Pulmonary artery endothelial cell (primary cell): Measurements from ENCODE around the gene TUBGCP2. TPM values are rescaled to one million over a fixed set of nuclear protein-coding genes. Genes with fewer than 3 reads are reported as not detected.
A peak's percentile ranks its signal among the peaks of the same experiment; 100 is the strongest.

Experiments used
- DNase-seq: peaks from one replicate; pipeline ENCODE4 v3.0.0-alpha.2; 2011; ENCODE audit warnings: low read depth, low spot score
- total RNA-seq: library from RNA; depleted of rRNA; stranded (reverse); fragments of >200 nt; gene quantifications from 2 replicates; pipeline ENCODE4 v1.2.3, GENCODE V29; 2014

Gene TUBGCP2
- total RNA-seq, 1 donor from 2014 or later: 59.4 TPM

DNA sequence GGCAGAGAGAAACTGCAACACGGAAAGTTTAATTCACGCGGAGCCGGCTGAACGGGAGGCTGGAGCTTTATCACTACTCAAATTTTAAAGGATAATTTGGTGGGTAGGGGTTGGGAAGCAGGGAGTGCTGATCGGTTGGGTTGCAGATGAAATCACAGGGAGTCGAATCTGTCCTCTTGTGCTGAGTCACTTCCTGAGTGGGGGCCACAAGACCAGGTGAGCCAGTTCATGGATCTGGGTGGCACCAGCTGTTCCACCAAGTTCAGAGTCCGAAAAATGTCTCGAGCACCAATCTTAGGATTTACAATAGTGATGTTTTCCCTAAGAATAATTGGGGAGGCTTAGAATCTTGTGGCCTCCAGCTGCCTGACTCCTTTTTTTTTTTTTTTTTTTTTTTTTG lies 34.9 kb upstream of the TUBGCP2 start:
- no peak for DNase-seq

DNA sequence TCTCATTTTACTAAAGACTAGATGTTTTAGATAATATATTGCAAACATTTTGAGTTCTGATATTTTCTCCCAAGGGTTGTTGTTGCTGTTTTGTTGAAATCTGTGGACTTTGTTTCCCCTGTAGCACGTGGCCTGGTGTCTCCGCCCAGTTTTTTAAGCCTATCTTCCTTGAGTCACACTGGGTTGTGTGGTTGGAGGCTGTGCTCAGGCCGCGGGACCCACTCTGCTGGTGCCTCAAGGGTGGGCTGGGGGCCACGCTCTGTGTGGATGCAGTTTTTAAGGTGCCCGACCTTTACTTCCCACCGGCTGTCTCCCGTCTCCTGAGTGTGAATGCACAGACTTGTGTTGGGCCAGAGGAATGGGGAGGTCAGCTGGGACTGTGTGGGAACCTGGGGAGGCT lies 34.3 kb upstream of the TUBGCP2 start:
- DNase-seq: no peak

DNA sequence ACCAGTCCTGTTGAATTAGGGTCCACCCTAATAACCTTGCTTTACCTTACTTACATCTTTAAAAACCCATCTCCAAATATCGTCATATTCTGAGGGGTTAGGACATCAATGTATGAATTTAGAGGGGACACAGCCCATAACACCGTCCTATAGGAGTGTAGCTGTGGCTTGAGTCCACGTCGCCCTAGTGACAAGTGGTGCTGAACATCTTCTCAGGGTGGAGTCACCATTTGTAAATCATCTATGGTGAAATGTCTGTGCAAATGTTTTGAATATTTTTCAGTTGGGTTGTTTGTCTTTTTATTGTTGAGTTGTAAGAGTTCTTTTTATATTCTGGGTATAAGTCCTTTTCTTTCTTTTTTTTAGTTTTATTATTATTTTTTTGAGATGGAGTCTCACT lies 33.3 kb upstream of the TUBGCP2 start:
- no peak for DNase-seq

DNA sequence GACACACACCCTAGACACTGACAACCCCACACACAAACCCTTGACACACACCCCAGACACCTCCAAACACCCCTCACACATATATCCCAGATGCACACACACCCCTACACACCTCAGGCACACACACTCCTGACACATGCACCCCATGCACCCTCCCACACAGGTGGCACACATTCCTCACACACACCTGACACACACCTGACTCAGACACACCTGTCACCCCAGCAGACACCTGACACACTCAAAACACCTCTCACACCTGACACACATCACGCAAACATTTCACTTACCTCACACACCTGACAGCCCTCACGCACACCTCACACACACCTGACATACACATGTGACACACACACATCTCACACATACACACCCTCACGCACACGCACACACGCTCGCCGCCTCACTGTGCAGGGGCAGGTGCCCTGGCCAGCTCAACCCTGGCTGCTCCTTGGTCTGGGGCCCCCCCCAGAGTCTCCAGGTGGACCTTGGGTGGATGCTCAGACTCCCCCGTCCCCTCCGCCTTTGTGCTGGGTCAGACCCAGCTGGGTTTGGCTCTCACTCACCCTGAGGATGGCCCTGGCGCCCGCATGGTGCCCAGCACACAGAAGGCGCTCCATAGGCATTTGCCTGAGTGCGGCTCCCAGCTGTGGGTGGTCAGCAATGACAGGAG lies 31.2 kb upstream of the TUBGCP2 start:
- no peak for DNase-seq

DNA sequence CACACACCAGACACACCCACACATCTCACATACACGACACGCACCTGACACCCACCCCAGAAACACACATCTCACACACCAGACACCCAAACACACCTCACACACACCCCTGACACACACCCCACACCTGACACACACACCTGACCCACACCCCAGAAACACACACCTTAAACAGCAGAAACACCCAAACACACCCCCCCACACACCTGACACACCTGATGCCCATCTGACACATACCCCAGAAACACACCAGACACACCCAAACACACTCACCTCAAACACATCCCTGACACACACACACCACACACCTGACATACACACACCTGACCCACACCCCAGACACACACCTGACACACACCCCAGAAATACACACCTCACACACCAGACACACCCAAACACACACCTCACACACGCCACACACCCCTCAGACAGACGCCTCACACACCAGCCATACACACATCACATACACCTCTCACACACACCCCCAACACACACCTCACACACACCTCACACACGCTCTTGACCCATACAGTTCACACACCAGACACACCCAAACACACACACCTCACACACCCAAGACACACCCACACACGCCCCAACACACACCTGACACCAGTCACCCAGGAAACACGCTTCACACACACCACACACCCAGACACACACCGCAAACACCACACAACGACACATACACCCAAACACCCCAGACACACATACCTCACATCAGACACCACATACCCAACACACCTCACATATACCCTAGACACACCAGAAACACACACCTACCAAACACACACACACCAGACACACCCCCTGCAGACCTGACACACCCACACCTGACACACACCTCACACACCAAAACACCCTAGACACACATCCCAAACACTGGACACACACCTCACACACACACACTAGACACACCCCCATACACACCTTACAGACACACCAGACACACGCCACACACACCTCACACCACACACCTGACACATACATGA lies 29.7 kb upstream of the TUBGCP2 start:
- DNase-seq: no peak

DNA sequence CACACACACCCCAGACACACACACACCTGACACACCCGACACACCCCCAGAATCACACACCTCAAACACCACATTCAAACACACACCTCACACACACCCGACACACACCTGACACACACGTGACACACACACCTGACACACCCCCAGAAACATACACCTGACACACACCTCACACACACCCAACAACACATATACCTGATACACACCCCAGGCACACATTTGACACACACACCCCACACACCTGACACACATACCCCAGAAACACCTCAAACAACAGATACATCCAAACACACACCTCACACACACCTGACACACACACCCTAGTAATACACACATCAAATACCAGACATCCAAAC lies 28.7 kb upstream of the TUBGCP2 start:
- DNase-seq: no peak

DNA sequence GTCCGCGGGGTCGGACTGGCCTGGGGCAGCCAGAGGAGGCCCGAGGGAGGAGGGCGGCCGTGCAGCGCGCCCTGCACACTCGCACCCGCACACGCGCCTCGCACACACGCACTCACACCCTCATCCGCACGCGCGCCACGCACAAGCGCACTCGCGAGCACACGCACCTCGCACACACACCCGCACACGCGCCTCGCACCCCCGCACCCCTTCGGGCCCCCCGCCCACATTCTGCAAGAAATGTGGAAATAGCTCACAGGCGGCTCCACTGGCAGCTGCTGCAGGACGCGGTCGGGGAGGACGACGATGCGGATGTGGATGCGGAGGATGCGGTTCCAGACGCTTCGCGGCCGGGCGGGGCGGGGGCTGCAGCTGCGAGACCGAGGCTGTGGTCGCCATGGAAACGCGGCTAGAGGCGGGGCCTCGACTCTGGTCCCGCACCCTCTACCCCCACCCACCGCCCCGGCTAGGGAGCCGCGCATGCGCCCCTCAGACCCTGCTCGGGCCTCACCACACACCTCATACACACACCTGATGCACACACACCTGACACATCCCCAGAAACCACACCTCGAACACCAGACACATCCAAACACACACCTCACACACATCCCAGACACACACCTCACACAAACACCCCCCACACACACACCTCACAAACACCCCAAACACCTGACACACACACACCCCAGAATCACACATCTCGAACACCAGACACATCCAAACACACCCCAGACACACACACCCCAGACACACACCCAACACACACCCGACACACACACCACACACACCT lies 28.1 kb upstream of the TUBGCP2 start, which contains the start of gene CALY:
Gene CALY (minus strand): TSS at position 320 of the 793 bp plus-strand sequence. CDS start 7,907 bp downstream, outside the sequence.
- no peak for DNase-seq

DNA sequence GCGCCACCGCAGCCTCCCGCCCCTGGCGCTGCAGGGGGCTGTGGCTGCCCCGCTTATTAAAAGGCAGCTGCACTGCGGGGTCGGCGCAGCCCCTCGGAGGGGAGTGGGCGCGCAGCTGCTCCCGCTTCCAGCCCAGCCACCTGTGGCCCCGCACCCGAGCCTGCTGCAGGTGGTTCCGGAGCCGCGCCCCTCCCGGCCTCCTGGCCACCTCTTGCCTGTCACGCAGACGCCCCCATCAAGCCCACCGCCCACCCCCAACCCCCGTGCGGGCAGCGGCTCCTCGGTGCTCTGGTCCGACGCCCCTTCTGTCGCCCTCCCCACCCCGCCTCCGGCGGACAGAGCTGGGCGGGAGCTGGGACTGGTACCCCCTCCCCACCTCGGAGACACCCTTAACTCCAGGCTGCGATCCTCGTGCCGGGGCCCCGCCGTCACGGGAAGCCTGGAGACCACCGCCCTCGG lies 27.5 kb upstream of the TUBGCP2 start:
- no peak for DNase-seq

DNA sequence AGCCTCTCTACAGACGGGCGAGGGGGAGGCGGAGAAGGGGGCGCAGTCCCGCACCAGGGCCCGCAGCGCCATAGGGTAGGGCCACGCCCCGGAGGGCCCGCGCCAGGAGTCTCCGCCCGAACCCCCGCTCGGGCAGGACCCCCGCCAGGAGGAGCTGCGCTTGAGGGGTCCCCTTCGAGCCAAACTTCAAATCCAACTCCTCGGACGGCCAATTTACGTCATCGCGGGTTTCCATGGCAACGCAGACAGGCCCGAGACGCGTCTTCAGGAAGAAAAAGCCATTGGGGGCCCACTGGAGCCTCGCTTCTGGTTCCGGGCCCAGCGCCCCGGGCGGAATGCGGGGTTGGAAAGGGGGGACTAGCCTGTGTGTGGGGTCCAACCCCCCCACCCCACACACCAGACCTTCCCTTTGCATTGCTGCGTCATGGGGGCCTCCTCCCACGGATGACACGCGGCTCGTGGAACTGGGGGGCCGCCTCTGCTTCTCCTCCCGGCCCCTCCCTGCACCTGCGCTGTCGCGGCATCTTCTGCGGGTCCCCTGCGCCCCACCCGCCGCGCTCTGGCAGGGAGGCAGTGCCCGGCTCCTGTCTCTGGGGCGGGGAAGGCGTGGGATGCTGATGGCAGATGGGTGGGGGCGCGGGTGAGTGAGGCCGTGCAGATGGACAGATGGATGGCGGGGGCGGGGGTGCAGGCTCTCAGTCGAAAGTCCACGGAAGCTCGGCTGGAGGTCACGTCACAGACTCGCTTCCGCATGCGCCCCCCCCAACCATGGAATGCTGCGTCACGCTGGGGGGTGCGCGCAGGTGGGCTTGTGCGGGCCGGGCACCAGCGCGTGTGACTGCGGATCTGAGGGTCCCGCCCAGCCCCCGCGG lies 26.8 kb upstream of the TUBGCP2 start:
- no peak for DNase-seq

DNA sequence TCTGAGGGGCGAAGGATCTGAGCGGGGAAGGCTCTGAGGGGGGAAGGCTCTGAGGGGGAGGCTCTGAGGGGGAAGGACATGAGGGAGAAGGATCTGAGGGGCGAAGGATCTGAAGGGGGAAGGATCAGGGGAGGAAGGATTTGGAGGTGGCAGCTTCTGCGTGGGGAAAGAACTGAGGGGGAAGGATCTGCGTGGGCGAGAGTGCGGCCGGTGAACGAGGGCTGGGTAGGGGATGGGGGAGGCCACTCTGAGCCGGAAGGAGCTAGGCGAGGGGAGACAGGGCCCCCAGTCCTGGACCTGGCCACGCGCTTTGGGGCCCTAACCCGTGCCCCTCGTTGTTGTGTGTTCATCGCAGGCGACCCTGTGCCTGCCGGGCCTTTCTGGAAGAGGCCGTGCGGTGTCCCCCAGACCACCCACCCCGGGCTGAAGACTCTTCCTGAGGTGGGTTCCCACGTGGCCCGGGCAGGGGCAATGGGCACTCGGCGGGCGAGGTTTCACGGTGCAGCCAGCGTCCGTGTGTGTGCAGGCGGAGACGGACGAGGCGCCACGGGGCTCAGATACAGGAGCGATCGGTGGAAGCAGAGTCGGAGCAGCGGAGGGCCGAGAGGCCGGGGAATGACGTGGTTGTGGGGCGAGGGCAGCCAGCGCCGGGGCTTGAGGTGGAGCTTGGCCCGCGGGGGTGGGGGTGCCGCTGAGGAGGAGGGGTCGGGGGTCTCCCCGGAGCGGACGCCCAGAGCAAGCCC lies 26.0 kb upstream of the TUBGCP2 start:
- DNase-seq: no peak

DNA sequence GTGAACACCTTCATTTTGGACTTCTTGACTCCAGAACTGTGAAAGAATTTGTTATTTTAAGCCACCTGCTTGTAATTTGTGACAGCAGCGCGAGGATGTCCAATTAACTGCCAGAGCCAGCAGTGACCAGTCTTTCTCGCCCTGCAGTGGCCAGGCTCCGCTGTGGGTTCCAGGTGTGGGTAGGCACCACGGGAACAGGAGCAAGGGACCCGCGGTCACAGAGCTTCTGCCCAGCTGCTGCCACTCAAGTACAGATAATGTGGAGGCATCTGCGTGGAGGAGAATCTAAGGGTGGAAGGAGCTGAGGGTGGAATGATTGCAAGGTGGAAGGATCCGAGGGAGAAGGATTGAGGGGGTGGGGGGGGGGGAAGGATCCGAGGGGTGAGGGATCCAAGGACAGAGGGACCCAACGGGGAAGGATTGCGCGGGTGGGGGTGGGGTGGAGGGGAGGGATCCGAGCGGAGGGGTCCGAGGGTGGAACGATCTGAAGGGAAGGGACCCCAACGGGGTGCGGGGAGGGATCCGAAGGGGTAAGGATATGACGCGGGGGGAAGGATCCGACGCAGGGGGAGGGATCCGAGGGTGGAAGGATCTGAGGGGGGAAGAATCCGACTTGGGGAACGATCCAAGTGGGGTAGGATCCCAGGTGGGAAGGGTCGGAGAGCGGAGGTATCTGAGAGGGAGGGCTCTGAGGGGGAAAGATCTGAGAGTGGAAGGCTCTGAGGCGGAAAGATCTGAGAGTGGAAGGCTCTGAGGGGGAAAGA lies 24.4 kb upstream of the TUBGCP2 start:
- no peak for DNase-seq

DNA sequence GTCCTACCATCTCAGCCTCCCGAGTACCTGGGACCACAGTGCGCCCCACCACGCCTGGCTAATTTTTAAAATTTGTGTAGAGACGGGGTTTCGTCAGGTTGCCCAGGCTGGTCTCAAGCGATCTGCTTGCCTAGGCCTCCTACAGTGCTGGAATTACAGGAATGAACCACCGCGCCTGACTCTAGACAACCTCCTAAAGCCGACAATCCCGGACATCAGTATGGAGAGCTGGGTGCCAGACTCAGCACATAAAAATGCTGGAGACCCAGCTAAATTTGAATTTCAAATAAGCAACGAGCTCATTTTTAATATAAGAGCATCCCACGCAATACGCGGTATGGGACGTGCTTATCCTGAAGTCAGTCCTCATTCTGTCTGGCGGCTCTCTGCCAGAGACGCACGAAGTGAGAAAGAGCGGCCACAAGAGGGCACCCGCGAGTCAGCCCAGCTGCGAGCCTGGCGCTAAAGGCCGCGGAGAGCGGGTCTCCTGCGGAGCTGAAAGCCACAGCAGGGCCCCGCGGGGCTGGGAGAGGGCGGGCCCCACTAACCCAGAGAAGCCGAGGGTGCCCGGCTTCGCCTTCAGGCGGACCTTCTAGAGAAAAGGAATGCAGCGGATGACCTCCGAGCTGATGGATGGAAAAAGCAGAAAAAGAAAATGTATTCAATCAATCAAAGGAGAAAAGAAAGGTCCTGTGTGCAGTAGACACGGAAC lies 21.0 kb upstream of the TUBGCP2 start:
- peak; percentile 27 for DNase-seq

DNA sequence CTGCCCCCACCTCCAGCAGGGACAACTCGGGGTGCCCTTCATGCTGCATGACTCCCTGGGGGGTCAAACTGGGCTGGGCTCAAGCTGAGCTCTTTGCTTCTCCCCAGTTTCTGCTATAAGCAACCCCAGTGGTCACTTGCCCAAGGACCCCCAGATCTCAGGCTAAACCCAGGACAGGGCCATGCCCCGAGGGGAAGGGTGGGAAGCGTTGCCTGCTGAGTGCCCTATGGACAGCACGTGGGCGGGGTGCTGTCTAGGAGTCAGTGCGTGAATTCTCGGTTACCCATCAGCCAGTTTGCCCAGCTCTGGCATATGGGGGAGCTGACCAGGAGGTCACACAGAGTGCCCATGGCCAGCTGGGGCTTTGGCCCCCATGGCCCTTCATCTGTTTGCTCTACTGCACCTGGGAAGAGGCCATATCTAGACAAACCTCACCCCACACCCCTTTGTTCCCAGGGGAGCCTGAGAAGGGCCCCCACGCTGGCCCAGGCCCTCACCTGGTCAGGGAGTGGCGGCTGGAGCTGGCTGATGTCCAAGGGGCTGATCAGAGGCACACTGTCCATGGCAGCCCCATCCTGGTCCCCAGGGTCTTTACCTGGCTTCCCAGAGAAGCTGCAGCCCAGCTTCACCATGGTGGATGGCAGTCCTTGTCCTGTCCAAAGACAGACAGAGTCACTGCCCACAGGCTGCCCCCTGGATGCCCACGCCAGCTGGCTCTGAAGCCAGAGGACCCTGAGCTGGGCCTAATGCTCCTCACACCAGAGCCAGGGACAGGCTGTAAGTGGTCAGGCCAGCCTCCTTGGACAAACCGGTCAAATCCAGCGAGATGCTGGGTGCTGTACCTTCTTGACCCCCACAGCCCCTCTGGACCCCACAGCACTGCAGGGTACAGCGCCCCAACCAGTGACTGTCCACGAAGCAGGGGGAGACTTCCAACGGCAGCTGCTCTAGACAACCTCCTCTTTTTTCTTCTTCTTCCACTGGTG lies 20.0 kb upstream of the TUBGCP2 start:
- no peak for DNase-seq

DNA sequence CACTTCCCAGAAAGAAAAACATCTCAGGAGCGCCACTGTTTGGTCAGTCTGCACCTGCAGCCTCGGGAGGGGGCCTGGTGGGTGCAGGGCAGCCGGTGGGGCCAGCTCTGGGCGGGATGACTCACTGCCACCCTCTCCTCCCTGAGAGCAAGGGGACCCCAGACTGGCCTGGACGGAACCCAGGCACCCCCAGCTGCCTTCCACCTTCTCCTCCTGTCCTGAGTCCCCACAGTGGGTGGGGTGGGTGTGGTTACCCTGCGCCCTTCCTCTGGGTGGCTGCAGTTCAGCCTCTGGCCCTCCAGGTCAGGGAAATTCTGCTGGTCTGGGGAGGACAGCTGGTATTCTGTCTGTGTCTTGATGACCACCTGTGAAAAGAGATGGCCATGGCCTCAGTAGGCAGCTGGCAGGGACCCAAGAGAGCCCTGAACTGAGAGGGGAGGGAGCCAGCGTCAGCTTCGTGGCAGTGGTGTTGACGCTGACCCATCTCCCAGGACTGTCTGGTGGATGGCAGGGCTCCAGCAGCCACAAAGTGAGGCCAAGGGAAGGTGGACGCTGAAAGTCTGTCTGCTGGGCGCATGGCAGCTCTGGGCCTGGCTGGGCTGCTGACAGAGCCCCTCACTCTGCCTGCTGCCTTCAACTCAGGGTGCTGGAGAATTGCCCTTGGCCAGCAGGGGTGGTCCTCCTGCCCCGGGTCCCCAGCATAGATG lies 19.1 kb upstream of the TUBGCP2 start:
- no peak for DNase-seq

DNA sequence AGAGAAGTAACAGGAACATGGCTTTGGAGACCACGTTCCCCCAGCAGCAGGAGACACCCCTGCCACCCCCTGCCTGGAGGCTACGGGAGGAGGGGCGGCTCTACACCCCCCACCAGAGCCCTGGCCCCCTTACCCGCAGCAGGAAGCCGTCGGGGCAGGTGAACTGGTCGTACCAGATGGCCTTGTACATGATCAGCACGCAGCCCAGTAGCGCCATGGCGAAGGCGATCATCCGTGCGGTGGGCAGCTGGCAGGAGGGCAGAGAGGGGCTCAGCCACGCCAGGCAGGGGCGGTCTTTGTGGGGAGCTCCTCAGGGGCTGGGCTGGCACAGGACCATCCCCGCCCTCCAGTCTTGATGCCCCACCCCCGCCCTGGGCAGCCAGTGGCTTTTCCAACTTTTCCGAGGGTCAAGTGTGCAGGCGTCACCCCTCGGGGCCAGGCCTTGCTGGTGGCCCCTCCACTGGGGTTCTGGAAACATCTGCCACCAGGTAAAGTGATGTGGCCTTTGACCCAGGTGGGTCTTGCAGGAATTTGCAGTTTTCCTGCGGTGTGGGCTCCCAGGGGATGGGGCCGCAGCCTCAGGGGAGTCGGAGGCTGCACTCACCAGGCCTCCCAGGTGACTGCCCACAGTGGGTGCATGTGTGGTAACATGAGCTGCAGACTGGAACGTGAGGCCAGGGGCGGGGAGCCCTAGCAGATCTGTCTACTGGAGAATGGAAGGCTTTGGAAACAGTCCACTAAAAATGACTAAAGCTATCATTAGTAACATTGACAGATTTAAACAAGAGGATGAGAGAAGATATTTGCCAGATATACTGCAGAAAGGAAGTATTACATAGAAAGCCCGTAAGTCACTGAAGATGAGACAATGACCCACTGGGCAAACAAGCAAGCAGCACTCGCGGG lies 18.3 kb upstream of the TUBGCP2 start:
- DNase-seq: no peak

DNA sequence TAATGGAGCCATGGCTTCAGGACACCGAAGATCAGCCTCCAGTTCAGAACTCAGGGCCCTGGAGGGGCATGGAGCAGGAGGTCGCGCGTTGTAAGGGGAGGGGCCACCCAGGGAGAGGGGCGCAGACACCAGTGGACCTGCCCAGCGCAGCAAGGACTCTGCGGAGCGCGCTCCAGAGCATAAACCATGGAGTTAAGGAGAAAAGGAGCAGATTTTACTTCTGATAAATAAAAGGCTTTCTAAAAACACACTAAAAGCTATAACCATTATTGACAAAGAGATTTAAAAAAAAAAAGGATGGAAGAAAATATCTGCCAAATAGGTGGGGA lies 17.5 kb upstream of the TUBGCP2 start:
- no peak for DNase-seq
